Breast epithelium (tissue), 3 donors: ENCODE data around the gene MACROD2.

Experiments used
- POLR2A ChIP-seq: fragments of 450-650 bp; IDR thresholded peaks from one replicate; pipeline ENCODE4 v1.6.1; 2016; ENCODE audit warnings: antibody characterized with exemption, mild to moderate bottlenecking, moderate library complexity
- TF ChIP-seq, protein P1 (sequence below), 3 donors: fragments of 450-650 bp; IDR thresholded peaks; one replicate each; pipeline ENCODE4 v1.5.1; 2016 to 2017; ENCODE audit warnings: antibody characterized with exemption in 3 of 3, mild to moderate bottlenecking in 3 of 3, moderate library complexity in 3 of 3

DNA sequence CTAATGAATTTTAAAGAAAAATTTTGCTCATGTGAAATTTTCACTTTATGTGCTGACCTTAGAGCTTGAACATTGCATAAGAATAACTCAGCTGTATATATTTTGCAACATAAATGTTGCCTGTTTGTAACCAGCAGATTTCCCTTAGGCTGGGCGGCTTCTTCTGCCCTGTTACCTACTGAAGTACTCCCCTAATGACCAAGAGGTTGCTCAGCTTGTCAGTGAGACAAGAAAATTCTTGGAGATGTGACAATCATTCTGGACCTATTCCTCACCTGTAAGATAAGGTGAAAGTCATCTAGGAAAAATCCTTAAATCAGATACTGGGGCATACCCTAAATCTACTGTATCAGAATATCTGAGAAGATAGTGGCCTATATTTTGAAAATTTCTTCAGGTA lies 1516.2 kb downstream of the MACROD2 start:
- TF ChIP-seq, protein P1, sequence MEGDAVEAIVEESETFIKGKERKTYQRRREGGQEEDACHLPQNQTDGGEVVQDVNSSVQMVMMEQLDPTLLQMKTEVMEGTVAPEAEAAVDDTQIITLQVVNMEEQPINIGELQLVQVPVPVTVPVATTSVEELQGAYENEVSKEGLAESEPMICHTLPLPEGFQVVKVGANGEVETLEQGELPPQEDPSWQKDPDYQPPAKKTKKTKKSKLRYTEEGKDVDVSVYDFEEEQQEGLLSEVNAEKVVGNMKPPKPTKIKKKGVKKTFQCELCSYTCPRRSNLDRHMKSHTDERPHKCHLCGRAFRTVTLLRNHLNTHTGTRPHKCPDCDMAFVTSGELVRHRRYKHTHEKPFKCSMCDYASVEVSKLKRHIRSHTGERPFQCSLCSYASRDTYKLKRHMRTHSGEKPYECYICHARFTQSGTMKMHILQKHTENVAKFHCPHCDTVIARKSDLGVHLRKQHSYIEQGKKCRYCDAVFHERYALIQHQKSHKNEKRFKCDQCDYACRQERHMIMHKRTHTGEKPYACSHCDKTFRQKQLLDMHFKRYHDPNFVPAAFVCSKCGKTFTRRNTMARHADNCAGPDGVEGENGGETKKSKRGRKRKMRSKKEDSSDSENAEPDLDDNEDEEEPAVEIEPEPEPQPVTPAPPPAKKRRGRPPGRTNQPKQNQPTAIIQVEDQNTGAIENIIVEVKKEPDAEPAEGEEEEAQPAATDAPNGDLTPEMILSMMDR (IDR thresholded peaks at IDR 0.05), result no peak
- TF ChIP-seq POLR2A, result no peak
